MM.1S (cell line): Measurements from ENCODE around the gene PKD1.
"Not testable (repeated sequence)": the region's sequence is repeated elsewhere in the genome, so short reads cannot be mapped to it uniquely, and the experiment has no call there.

Source experiments
- EZH2 ChIP-seq: fragments of 300-600 bp; sonication (generic); optimal IDR thresholded peaks from 2 replicates; pipeline ENCODE3; 2017; ENCODE audit warnings: low read depth, mild to moderate bottlenecking, antibody characterized with exemption, low read length, mixed read lengths
- EZH2phosphoT487 ChIP-seq: fragments of 300-600 bp; sonication (generic); IDR thresholded peaks from 2 replicates; pipeline ENCODE4 v1.6.1; 2018; ENCODE audit warnings: antibody characterized with exemption, low read length
- TF ChIP-seq, protein P1 (sequence below): fragments of 300-600 bp; sonication (generic); IDR thresholded peaks from 2 replicates; pipeline ENCODE4 v1.5.1; 2016; ENCODE audit warnings: antibody characterized with exemption, low read length, mixed read lengths

DNA sequence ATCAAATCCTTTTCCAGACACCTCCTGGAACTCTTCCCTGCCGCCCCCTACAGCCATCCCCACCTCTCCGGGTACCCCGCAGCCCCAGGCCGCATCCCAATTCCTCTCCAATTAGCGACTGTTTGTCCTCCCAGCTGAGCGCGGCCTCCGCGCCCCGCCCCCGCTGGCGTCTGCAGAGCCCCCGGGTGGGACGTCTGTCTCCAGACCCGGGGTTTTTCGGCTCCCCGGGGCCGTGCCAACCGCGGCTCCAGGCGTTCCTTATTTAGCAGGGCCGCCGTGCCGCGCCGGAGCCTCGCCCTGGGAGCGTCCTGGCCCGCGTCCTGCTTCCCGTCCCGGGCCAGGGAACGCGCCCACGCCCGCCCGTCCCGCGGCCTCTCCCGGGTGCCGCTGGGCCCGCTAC, 627 bp downstream of the PKD1 start:
- TF ChIP-seq, protein P1, sequence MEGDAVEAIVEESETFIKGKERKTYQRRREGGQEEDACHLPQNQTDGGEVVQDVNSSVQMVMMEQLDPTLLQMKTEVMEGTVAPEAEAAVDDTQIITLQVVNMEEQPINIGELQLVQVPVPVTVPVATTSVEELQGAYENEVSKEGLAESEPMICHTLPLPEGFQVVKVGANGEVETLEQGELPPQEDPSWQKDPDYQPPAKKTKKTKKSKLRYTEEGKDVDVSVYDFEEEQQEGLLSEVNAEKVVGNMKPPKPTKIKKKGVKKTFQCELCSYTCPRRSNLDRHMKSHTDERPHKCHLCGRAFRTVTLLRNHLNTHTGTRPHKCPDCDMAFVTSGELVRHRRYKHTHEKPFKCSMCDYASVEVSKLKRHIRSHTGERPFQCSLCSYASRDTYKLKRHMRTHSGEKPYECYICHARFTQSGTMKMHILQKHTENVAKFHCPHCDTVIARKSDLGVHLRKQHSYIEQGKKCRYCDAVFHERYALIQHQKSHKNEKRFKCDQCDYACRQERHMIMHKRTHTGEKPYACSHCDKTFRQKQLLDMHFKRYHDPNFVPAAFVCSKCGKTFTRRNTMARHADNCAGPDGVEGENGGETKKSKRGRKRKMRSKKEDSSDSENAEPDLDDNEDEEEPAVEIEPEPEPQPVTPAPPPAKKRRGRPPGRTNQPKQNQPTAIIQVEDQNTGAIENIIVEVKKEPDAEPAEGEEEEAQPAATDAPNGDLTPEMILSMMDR: not testable (repeated sequence)
- not testable (repeated sequence) for TF ChIP-seq EZH2, EZH2phosphoT487
